GM19324 (cell line): ENCODE results near the gene ALAD.
"Not testable (repeated sequence)": the region's sequence is repeated elsewhere in the genome, so short reads cannot be mapped to it uniquely, and the experiment has no call there.

Experiments
- ATAC-seq: cut with Tn5 transposase; IDR thresholded peaks from one replicate; pipeline ENCODE4 v1.9.1; 2021; ENCODE audit warnings: mild to moderate bottlenecking, moderate library complexity; ENCODE audit not compliant: unreplicated experiment, low FRiP score

ALAD gene

GRCh38 chr9:113375057-113376023 is 25.7 kb downstream of the ALAD start:
- no peak for ATAC-seq

GRCh38 chr9:113373676-113374392 is 27.2 kb downstream of the ALAD start:
- no peak for ATAC-seq

GRCh38 chr9:113373256-113373655 is 27.8 kb downstream of the ALAD start:
- no peak for ATAC-seq

DNA sequence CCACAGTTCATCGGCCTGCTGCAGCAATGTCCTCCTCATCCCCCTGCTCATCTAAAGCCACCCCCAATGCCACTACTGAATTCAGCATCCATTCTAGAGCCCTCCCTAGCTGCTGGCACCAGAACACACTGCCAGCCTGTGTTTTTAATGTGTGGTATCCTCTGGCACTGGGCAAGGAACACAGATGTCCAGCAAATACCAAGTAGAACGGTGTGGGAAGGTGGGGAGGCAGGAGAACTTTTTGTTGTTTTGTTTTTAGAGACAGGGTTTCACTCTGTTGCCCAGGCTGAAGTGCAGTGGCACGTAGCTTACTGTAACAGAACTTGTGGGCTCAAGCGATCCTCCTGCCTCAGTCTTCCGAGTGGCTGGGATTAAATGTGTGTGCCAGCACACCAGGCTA is 29.0 kb downstream of the ALAD start:
- ATAC-seq = no peak

GRCh38 chr9:113370806-113371325 is 30.2 kb downstream of the ALAD start:
- ATAC-seq = no peak

- ATAC-seq = no peak
Measured at GRCh38 chr9:113369855-113370140, 31.3 kb downstream of the ALAD start.

DNA sequence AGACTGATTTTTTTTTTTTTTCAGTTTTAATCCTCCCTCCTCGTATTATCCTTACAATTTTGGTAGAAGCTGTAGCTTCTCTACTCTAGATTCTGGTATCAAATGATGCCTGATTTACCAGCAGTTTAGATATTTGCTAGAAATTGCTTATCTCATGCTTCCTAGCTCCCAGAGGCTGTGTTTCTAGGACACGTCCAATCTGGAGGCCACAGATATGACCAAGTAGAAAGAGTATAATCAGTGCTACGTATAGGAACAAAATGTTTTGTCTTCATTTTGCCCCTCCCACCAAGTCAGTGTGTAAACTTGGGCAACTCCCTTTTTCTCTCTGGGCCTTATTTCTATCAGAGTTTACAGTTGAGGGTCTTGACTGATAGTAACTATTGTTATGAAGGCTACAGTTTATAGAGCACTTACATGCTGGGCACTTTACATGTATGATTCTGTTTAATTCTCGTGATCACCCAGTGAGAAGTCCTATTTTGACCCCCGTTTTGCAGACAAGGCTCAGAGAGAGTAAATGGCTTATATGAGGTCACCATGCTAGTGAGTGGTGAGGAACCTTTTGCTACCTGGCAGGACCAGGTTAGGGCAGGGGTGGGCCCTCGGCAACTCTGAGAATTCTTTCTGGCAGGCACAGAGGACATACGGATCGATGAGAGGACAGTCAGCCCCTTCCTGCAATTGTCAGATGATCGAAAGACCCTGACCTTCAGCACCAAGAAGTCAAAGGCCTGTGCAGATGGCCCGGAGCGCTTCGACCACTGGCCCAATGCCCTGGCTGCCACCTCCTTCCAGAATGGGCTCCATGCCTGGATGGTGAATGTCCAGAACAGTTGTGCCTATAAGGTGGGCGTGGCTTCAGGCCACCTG is 31.9 kb downstream of the ALAD start:
- ATAC-seq = no peak

GRCh38 chr9:113368348-113368981 is 32.6 kb downstream of the ALAD start:
- no peak for ATAC-seq

GRCh38 chr9:113365652-113366051 is 35.4 kb downstream of the ALAD start:
- ATAC-seq = not testable (repeated sequence)

GRCh38 chr9:113364951-113365350 is 36.1 kb downstream of the ALAD start:
- ATAC-seq = no peak

GRCh38 chr9:113363336-113363735 is 37.7 kb downstream of the ALAD start:
- ATAC-seq = no peak

DNA sequence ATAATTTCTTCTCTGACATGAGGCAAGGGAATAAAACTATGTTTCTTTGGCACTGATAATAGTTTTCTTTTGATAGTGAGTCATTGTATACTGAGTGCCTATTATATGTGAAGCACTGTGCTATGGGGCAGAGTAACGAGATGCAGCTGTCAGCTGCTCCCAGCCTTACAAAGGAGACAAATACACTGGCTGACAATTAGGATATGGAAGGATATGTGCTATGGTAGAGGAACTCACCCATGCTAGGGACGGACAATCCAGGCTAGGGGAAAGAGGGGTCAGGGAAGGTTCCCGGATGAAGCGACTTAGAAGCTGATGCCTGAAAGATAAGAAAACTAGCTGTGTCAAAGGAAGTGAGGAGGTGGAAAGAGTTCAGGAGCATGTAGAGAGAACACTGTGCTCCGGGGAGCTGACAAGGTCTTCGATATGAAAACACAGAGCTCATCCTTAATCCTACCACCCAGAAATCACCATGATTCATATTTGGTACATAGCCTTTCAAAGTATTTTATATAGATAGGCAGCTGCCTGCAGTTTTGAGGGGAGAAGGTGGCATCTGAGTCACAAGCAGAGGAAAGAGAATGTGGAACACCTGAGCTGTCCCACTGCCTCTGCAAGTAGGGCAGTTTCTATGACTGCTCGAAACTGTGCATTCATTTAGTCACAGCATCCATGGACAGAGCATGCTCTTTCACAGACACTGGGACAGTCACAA is 39.6 kb downstream of the ALAD start:
- ATAC-seq = no peak

GRCh38 chr9:113360242-113360842 is 40.7 kb downstream of the ALAD start:
- ATAC-seq = no peak

DNA sequence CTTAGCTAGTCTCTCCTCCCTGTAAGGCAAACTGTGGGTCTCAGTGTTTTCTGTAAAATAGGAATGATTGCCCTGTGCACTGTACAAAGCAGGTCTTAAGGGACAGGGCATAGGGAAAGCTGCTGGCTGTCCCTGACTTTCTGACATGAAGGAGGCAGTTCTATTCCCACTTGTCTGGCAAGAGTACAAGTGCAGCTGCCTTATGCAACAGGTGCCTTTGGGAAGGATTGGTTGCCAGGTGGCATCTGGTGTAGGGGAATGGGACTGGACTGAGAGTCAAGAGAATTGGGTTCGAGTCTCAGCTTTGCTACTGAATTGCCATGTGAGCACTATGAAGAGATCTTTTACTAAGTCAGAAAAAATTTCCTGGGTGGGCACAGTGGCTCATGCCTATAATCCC is 41.7 kb downstream of the ALAD start:
- ATAC-seq = no peak

DNA sequence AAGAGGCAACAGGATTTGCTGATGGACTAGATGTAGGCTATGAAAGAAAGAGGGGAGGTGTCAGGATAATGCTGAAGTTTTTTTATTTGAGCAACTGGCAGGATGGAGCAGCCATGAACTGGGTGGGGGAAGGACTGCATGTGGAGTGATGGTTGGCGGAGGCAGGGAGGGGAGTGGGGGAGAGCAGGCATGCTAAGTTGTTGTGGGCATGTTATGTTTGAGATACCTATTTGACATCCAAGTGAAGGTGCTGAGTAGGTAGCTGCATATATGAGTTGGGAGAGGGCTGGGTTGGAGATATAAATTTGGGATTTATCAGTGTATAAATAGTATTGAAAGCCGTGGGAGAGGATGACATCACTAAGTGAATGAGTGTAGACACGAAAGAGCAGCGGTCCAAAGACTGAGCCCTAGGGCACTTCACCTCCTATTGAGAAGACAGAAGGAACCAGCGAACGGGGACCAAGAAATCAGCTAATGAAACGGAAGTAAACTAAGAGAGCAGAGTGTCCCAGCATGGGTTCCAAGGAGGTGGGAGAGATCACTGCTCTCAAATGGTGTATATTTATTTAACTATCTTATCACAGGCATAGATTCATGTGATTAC is 44.3 kb downstream of the ALAD start:
- no peak for ATAC-seq

DNA sequence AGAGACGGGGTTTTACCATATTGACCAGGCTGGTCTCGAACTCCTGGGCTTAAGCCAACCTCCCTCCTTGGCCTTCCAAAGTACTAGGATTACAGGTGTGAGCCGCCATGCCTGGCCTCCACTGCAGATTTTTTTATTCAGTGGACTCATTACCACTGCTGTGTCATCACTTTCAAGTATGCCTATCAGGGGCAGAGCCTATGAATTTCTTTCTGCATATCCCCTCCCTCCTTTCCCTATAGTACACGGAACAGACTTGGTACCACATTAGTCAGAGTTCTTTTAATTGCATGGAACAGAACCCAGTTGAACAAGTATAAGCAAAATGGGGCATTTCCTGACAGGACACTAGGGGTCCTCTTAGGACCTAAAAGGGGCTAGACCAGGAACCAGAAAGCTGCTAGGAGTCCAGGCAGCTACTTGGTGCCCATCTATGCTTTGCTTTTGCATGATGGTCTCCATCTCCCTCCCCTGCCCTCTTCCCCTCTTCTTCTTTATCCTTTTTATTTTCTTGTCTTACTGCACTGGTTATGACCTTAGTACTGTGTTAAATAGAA is 46.0 kb downstream of the ALAD start:
- no peak for ATAC-seq

GRCh38 chr9:113352411-113352810 is 48.7 kb downstream of the ALAD start:
- ATAC-seq = no peak

GRCh38 chr9:113352006-113352405 is 49.1 kb downstream of the ALAD start:
- ATAC-seq = no peak
